Peyer's patch (tissue), 4 donors: Measurements from ENCODE around the gene D2HGDH. TPM values are rescaled to one million over a fixed set of nuclear protein-coding genes. Genes with fewer than 3 reads are reported as not detected.
"Not testable (repeated sequence)": the region's sequence is repeated elsewhere in the genome, so short reads cannot be mapped to it uniquely, and the experiment has no call there.

Experiments
- DNase-seq, 3 donors: peaks; one replicate each; pipeline ENCODE4 v3.0.0-alpha.2; 2017 to 2019
- H3K27ac ChIP-seq, 4 donors: fragments of 200-600 bp; sonication (generic); one replicate each; pipeline ENCODE4 v1.5.1; 2016 to 2019
- H3K27me3 ChIP-seq, 2 donors: fragments of 200-600 bp; sonication (generic); one replicate each; pipeline ENCODE4 v1.5.1; 2019
- H3K36me3 ChIP-seq, 3 donors: fragments of 200-600 bp; sonication (generic); one replicate each; pipeline ENCODE4 v1.5.1; 2016 to 2019
- H3K4me1 ChIP-seq, 4 donors: fragments of 200-600 bp; sonication (generic); one replicate each; pipeline ENCODE4 v1.5.1; 2016 to 2019
- H3K4me3 ChIP-seq, 4 donors: fragments of 200-600 bp; sonication (generic); 1 replicate in 3 of 4; 2 replicates in 1 of 4; pipeline ENCODE4 v1.5.1; 2016 to 2019; ENCODE audit warnings: mild to moderate bottlenecking in 1 of 4
- H3K9me3 ChIP-seq, 4 donors: fragments of 200-600 bp; sonication (generic); one replicate each; pipeline ENCODE4 v1.5.1; 2016 to 2019; ENCODE audit warnings: mild to moderate bottlenecking in 1 of 4
- CTCF ChIP-seq, 6 experiments: fragments of 450-650 bp in 4 of 6; fragments of 200-600 bp in 2 of 6; sonication (generic) in 1 of 6; IDR thresholded peaks; one replicate each; pipeline ENCODE4 v1.5.1; 2017 to 2019; ENCODE audit warnings: antibody characterized with exemption in 6 of 6, mild to moderate bottlenecking in 3 of 6, moderate library complexity in 1 of 6
- POLR2A ChIP-seq, 2 donors: fragments of 450-650 bp; IDR thresholded peaks; one replicate each; pipeline ENCODE4 v1.5.1; 2017; ENCODE audit warnings: antibody characterized with exemption in 2 of 2, mild to moderate bottlenecking in 2 of 2, moderate library complexity in 2 of 2
- total RNA-seq, 4 donors: library from RNA; depleted of rRNA; stranded (reverse); fragments of >200 nt; gene quantifications; one replicate each; pipeline ENCODE4 v1.1.0, GENCODE V29; 2016

Gene D2HGDH
- total RNA-seq, 4 donors from 2014 or later, result 36.4 to 122 (median 77.7) TPM

GRCh38 chr2:241739177-241739576 is 4.7 kb downstream of the D2HGDH start:
- Histone ChIP-seq H3K27ac (no peak overlapping the region), H3K4me3 (no peak overlapping the region), H3K9me3 (no peaks in the 10 kb centered on the region), H3K36me3 (peaks cover 0 to 25% (median 0%) of the 10 kb centered on the region in 3 donors), H3K27me3 (no peaks in the 10 kb centered on the region), H3K4me1 (peaks cover 0 to 9% (median under 1%) of the 10 kb centered on the region in 4 donors)
- no peak for DNase-seq
- TF ChIP-seq POLR2A (IDR thresholded peaks at IDR 0.05) (no peak), CTCF (IDR thresholded peaks at IDR 0.05) (no peak)

- Histone ChIP-seq H3K4me3 (no peak overlapping the region), H3K27me3 (no peaks in the 10 kb centered on the region), H3K27ac (no peak overlapping the region), H3K9me3 (no peaks in the 10 kb centered on the region), H3K4me1 (peaks cover 0 to 8% (median 0%) of the 10 kb centered on the region in 4 donors), H3K36me3 (peaks cover 0 to 30% (median 0%) of the 10 kb centered on the region in 3 donors)
- DNase-seq, result no peak
- TF ChIP-seq POLR2A (IDR thresholded peaks at IDR 0.05), result no peak
- no peak for TF ChIP-seq CTCF (IDR thresholded peaks at IDR 0.05)
Measured at GRCh38 chr2:241739651-241740050, 5.2 kb downstream of the D2HGDH start.

- Histone ChIP-seq H3K9me3 (no peaks in the 10 kb centered on the region), H3K4me1 (peaks cover 0 to 3% (median 0%) of the 10 kb centered on the region in 4 donors), H3K27me3 (no peaks in the 10 kb centered on the region), H3K36me3 (peaks cover 0 to 44% (median 0%) of the 10 kb centered on the region in 3 donors), H3K27ac (no peak overlapping the region), H3K4me3 (no peak overlapping the region)
- no peak for DNase-seq
- TF ChIP-seq CTCF (IDR thresholded peaks at IDR 0.05) (no peak), POLR2A (IDR thresholded peaks at IDR 0.05) (no peak)
Measured at GRCh38 chr2:241741016-241741415, 6.6 kb downstream of the D2HGDH start.

GRCh38 chr2:241742320-241742939 is 8.0 kb downstream of the D2HGDH start:
- Histone ChIP-seq H3K27ac (no peak overlapping the region), H3K9me3 (no peaks in the 10 kb centered on the region), H3K4me1 (no peaks in the 10 kb centered on the region), H3K27me3 (no peaks in the 10 kb centered on the region), H3K4me3 (no peak overlapping the region), H3K36me3 (peaks cover 0 to 44% (median 0%) of the 10 kb centered on the region in 3 donors)
- DNase-seq, result no peak
- no peak for TF ChIP-seq CTCF (IDR thresholded peaks at IDR 0.05)
- no peak for TF ChIP-seq POLR2A (IDR thresholded peaks at IDR 0.05)

GRCh38 chr2:241743008-241743407 is 8.6 kb downstream of the D2HGDH start:
- H3K4me3 ChIP-seq, H3K27ac ChIP-seq, DNase-seq, H3K9me3 ChIP-seq, H3K4me1 ChIP-seq, H3K27me3 ChIP-seq: not testable (repeated sequence)
- H3K36me3 ChIP-seq, result peaks cover 0 to 44% (median 0%) of the 10 kb centered on the region in 3 donors

GRCh38 chr2:241743620-241744019 is 9.2 kb downstream of the D2HGDH start:
- Histone ChIP-seq H3K27ac (no peak overlapping the region), H3K9me3 (no peaks in the 10 kb centered on the region), H3K4me3 (no peak overlapping the region), H3K36me3 (peaks cover 0 to 48% (median 0%) of the 10 kb centered on the region in 3 donors), H3K4me1 (no peaks in the 10 kb centered on the region), H3K27me3 (no peaks in the 10 kb centered on the region)
- TF ChIP-seq CTCF (IDR thresholded peaks at IDR 0.05), result no peak
- TF ChIP-seq POLR2A (IDR thresholded peaks at IDR 0.05), result no peak
- DNase-seq, result no peak
